ENCODE measurements around the gene TTC9. TPM values are rescaled to one million over a fixed set of nuclear protein-coding genes. Genes with fewer than 3 reads are reported as not detected.

TTC9 gene
- total and polyA plus RNA-seq, 10 of the 15 experiments (the other 5 are each of a cell fraction or from before 2014, with no cell fraction given): 0.87 to 15.8 (median 7.8) TPM

DNA sequence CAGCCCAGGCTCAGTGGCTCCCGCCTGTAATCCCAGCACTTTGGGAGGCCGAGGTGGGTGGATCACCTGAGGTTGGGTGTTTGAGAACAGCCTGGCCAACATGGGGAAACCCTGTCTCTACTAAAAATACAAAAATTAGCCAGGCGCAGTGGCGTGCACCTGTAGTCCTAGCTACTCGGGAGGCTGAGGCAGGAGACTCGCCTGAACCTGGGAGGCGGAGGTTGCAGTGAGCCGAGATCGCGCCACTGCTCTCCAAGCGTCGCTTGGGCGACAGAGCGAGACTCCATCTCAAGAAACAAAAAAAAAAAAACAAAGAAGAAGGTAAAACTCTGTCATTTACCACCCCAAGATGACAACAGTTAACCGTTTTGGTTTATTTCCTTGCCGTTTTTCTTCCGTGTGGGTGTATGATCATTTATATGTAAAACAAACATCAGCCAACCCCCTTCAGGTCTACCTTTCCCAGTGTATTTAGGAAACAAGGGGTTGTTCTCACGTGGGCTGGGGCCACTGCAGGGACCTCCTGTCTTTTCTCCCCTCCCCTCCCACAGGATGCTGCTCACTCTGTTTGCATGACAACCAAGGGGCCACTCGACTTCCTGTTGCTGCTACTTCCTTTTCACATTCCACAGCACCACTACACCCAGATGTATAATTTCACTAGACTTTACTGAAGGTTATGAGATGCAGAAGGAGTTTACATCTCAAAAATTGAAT is 13.6 kb downstream of the TTC9 start (continued):
- TF ChIP-seq SKIL (IDR thresholded peaks at IDR 0.05; ENCODE audit: low read depth, poor library complexity, severe bottlenecking): peak; percentile 55
- TF ChIP-seq, protein P1, sequence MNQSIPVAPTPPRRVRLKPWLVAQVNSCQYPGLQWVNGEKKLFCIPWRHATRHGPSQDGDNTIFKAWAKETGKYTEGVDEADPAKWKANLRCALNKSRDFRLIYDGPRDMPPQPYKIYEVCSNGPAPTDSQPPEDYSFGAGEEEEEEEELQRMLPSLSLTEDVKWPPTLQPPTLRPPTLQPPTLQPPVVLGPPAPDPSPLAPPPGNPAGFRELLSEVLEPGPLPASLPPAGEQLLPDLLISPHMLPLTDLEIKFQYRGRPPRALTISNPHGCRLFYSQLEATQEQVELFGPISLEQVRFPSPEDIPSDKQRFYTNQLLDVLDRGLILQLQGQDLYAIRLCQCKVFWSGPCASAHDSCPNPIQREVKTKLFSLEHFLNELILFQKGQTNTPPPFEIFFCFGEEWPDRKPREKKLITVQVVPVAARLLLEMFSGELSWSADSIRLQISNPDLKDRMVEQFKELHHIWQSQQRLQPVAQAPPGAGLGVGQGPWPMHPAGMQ (IDR thresholded peaks at IDR 0.05; ENCODE audit: borderline replicate concordance): no peak
- no peak for TF ChIP-seq SMC3 (IDR thresholded peaks at IDR 0.05; ENCODE audit: borderline replicate concordance, low read length)
- no peak for TF ChIP-seq LARP7 (IDR thresholded peaks at IDR 0.05)

DNA sequence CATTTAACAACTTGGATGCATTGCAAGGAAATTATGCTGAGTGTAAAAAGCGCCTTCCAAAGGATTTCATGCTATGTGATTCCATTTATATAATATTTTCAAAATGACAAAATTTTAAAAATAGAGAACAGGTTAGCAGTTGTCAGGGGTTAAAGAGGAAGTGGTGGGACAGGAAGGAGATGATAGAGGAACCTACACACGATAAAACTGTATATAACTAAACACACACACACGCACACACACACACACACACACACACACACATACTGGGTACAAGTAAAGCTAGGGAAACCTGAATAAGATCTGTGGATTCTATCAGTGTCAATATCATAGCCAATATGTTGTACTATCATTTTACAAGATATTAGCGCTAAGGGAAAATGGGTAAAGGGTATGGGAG is 17.2 kb downstream of the TTC9 start:
- Histone ChIP-seq H3K9me3 (replicated peaks; ENCODE audit: control insufficient read depth, insufficient read depth, low read length) (no peaks in the 10 kb centered on the region), H3K9ac (ENCODE audit: control insufficient read depth, insufficient read depth, low read length) (no peak overlapping the region), H3K4me1 (ENCODE audit: control insufficient read depth, insufficient read depth, low read length) (peaks cover 84% of the 10 kb centered on the region), H3K79me2 (ENCODE audit: control insufficient read depth, insufficient read depth, low read length) (peaks cover 78% of the 10 kb centered on the region), H2AFZ (ENCODE audit: control insufficient read depth, low read depth, low read length) (no peak overlapping the region), H3K4me3 (peak overlapping the region; percentile 11; the same call in 1 of the 2 replicates), H3K27me3 (replicated peaks in 1 of 2; ENCODE audit: control insufficient read depth in 2 of 2, insufficient read depth in 2 of 2, low read length in 1 of 2) (no peaks in the 10 kb centered on the region), H3K36me3 (ENCODE audit: control insufficient read depth in 2 of 2, insufficient read depth in 2 of 2, low read length in 1 of 2) (peaks cover under 1 to 9% of the 10 kb centered on the region in 2 experiments; a peak in 1 of 4 replicates), H3K4me2 (ENCODE audit: control insufficient read depth, insufficient read depth) (peak overlapping the region; percentile 44), H4K20me1 (ENCODE audit: control insufficient read depth, insufficient read depth) (no peaks in the 10 kb centered on the region), H3K27ac (ENCODE audit: control insufficient read depth, insufficient read depth) (peak overlapping the region; percentile 89)
- intact Hi-C loops (cut with micrococcal nuclease; ENCODE audit: unreplicated experiment) (no loop called here), in situ Hi-C loops (cut with MboI) (no loop called here)
- POLR2A ChIA-PET: interaction anchor here (1.2 to 12.1 kb wide), 3 partner anchors 9 to 52 kb away, joined by 4 to 145 read pairs (median 95); partner anchors contain the start of gene TTC9
- no TSS peak for BruUV-seq (replicated peaks)
- ATAC-seq: no peak
- DNase-seq (ENCODE audit: low read depth, low spot score): no peak
- CTCF ChIA-PET: interaction anchor here (1.2 to 7.9 kb wide), 6 partner anchors 8 to 57 kb away, joined by 3 to 66 read pairs (median 10); partner anchors contain the start of gene TTC9
- SMC1A ChIA-PET (ENCODE audit: uncharacterized antibody, unreplicated experiment): interaction anchor here (0.6 to 18.1 kb wide), 9 partner anchors 8 to 151 kb away, joined by 3 to 254 read pairs (median 8); partner anchors contain the start of genes MAP3K9 and TTC9
- RAD21 ChIA-PET (ENCODE audit: unreplicated experiment): interaction anchor here (0.8 to 8.6 kb wide), 6 partner anchors 8 to 55 kb away, joined by 4 to 149 read pairs (median 16); partner anchors contain the start of gene TTC9
- FAIRE-seq: no peak
- WGBS (ENCODE audit: insufficient coverage, insufficient replicate concordance, low lambda C conversion rate, missing lambda C conversion rate): 17% methylated on average over 3 of the region's 4 CpGs
- TF ChIP-seq SPI1 (IDR thresholded peaks at IDR 0.05; ENCODE audit: borderline replicate concordance, insufficient read depth, low read depth, low read length): peak; percentile 84
- no peak for TF ChIP-seq KAT2A (conservative IDR thresholded peaks at IDR 0.05; ENCODE audit: control insufficient read depth, low read depth, low read length)
- peak; percentile 60 to 73; a peak in 3 of 4 replicates for TF ChIP-seq IKZF2 (IDR thresholded peaks at IDR 0.05)
- TF ChIP-seq POLR2AphosphoS2 (IDR thresholded peaks at IDR 0.05; ENCODE audit: low read depth, low read length): no peak
- TF ChIP-seq NBN (IDR thresholded peaks at IDR 0.05): peak; percentile 78
- TF ChIP-seq MEF2B (IDR thresholded peaks at IDR 0.05; ENCODE audit: partially characterized antibody, poor library complexity, severe bottlenecking): peak; percentile 40
- TF ChIP-seq MTA2 (IDR thresholded peaks at IDR 0.05; ENCODE audit: low read depth): peak; percentile 61; the same call in 1 of the 2 replicates
- TF ChIP-seq, protein P2, sequence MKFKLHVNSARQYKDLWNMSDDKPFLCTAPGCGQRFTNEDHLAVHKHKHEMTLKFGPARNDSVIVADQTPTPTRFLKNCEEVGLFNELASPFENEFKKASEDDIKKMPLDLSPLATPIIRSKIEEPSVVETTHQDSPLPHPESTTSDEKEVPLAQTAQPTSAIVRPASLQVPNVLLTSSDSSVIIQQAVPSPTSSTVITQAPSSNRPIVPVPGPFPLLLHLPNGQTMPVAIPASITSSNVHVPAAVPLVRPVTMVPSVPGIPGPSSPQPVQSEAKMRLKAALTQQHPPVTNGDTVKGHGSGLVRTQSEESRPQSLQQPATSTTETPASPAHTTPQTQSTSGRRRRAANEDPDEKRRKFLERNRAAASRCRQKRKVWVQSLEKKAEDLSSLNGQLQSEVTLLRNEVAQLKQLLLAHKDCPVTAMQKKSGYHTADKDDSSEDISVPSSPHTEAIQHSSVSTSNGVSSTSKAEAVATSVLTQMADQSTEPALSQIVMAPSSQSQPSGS (IDR thresholded peaks at IDR 0.05; ENCODE audit: low read length): peak; percentile 45; the same call in 1 of the 2 replicates
- peak; percentile 54 for TF ChIP-seq RUNX3 (IDR thresholded peaks at IDR 0.05; ENCODE audit: low read length)
- TF ChIP-seq, protein P1 (IDR thresholded peaks at IDR 0.05; ENCODE audit: borderline replicate concordance): no peak
- TF ChIP-seq CREM (IDR thresholded peaks at IDR 0.05; ENCODE audit: low read depth): peak; percentile 39; the same call in 1 of the 2 replicates
- TF ChIP-seq JUNB (IDR thresholded peaks at IDR 0.05): no peak

Data from GM12878 (cell line).